GM23338 (cell line): ENCODE results near the gene DENND4B.

Experiments
- CREB1 ChIP-seq: fragments of 250-450 bp; sonication (Bioruptor Pico); IDR thresholded peaks from 2 replicates; pipeline ENCODE4 v1.5.0; 2020; ENCODE audit warnings: low read depth, mild to moderate bottlenecking, moderate library complexity
- CTCF ChIP-seq, 2 experiments: fragments of 200-600 bp in 1 of 2; sonication (generic) in 1 of 2; conservative IDR thresholded peaks; 2 replicates each; pipeline versions ENCODE4 v1.5.1 to v1.6.1; 2016 to 2017; ENCODE audit warnings: antibody characterized with exemption in 2 of 2, low read depth in 2 of 2, mild to moderate bottlenecking in 2 of 2, moderate library complexity in 1 of 2
- EZH2 ChIP-seq: fragments of 200-600 bp; sonication (generic); IDR thresholded peaks from one replicate; pipeline ENCODE4 v1.8.0; 2017; ENCODE audit warnings: antibody characterized with exemption, mild to moderate bottlenecking, low read depth; ENCODE audit not compliant: unreplicated experiment
- POLR2AphosphoS5 ChIP-seq: IDR thresholded peaks from 2 replicates; pipeline ENCODE4 v1.6.1; 2016; ENCODE audit warnings: antibody characterized with exemption, low read depth

DNA sequence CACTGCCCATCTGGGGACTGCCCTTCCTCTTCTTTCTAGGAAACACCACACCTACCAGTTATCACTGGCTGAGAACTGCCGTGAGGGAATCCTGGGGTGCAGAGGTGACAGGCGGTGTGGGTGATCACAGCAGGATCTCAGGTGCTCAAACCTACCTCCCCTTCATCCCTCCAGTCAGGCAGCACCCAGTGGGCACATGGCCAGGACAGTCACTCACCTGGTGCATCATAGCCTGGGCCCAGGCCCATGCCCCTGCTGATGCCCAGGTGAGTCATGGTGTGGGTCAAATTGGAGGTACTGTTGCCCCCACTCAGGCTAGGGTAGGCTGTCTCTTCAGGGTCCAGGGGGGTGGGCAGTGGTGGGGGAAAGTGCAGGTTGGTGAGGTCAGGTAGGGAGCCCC is 5.3 kb upstream of the DENND4B start:
- TF ChIP-seq CTCF (conservative IDR thresholded peaks at IDR 0.05; ENCODE audit: low read depth in 2 of 2) (no peak), CREB1 (CRISPR knock-in tag) (no peak), POLR2AphosphoS5 (no peak), EZH2 (no peak)
